Activated CD8-positive, alpha-beta memory T cell treated with anti-CD3 and anti-CD28 coated beads, Interleukin-2, amount 50 U/mL, for 1 hour (primary cell): Measurements from ENCODE around the gene NEDD9.

Experiments used
- DNase-seq: peaks from one replicate; pipeline ENCODE4 v3.0.0-alpha.2; 2020; ENCODE audit errors: extremely low read depth

The NEDD9 gene

GRCh38 chr6:11181478-11182136 lies 50.9 kb downstream of the NEDD9 start:
- no peak for DNase-seq

DNA sequence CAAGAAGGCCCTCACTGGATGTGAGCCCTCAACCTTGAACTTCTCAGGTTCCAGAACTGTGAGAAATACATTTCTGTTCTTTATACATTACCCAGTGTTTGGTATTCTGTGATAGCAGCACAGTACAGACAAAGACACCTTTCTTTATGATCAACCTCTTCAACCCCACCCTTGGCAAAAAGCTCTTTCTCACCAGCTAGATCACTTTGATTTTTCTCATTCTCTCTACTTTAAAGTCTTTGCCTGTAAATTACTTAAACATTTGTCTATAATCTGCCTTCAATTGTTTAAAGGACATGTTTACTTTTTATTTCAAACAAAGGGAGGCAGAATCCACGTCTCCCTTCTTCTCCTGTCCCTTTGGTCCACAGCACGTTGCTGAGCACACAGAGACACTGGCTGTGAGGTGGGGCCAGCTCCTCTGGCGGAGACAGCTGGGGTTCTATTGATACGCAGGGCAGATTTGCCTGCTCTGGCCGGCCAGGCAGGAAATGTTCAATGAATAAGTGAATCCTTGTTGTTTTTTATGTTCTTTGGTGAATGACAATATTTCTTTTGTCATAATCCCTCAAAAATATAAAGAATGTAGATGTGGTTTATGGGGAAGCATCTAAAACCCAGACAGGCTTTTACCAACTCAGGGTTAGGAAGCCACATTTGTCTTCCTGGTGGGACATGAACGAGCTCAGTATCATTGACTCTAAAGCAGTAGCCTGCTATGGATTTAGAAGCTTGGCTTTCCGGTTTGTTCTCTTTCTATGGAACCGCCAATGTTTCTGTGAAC lies 52.9 kb downstream of the NEDD9 start:
- DNase-seq = no peak

GRCh38 chr6:11179088-11179418 lies 53.4 kb downstream of the NEDD9 start:
- no peak for DNase-seq

DNA sequence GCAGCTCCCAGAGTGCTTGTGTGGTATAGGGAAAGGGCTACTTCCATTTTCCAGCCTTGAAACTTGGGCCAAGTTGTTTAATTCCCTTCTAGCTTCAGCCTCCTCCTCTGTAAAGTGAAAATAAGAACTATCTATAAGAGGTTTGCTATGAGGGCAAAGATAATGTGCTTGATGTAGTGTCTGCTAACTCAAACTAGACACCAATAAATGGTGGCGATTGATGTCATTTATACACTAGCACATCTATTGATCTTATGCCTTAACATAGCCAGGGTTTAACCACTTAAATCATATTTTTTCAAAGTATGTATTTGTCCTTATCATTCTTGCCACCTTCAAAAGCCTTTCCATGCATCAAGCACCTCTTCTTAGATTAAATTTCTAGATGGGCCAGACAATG lies 55.2 kb downstream of the NEDD9 start:
- no peak for DNase-seq

DNA sequence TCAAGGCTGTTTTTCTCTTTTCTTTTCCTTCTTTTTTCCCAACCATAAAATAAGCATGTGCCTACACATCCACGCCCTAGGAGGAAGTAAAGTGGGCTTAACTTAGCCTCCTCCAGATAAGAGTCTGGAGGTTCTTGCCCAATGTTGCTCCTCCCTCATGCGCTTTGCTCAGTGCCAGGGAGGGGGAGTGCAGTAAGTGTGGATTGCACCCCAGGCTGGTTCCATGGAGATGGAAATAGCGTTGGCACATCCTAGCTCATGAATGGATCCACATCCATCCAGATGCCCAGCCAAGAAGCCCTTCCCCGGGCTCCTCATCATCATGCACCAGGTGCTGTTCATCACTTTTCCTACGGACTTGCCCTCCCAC lies 58.2 kb downstream of the NEDD9 start:
- no peak for DNase-seq

DNA sequence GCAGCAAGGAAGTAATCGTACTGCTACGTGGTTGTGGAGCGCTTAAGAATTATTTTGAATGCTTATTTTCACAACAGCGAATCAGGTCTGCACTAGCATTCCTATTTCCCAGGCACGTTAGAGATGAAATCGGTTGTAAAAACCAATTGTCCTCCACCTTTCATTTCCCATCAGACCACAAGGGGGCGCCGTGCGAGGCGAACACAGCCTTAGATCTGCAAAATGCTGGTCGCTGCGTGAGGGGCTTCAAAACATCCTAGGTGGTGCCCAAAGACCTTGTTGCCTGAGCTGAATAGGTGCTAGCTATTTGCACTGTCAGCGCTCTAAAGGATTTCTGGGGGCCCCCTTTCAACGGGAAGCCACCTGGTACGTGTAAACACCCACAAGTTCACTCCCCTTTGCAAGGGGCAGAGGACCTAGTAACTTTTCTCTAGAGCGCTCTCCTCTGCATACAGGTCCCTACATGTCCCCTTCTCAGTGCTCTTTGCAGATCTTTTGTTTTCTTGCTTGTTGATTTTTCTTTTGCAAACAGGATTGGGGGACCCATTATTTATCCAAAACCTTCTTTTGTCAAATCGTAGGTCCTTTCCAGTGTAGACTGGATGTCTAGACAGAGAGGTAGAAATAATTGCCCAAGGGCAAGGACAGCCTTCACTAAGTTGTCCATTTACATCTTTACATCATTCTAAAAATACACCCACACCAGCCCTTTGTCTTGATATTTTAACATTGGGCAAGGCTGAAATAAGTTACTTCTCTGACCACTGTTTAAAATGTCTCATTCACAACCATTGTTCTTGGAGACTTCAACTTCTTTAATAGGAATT lies 59.8 kb downstream of the NEDD9 start:
- DNase-seq = peak; percentile 40

DNA sequence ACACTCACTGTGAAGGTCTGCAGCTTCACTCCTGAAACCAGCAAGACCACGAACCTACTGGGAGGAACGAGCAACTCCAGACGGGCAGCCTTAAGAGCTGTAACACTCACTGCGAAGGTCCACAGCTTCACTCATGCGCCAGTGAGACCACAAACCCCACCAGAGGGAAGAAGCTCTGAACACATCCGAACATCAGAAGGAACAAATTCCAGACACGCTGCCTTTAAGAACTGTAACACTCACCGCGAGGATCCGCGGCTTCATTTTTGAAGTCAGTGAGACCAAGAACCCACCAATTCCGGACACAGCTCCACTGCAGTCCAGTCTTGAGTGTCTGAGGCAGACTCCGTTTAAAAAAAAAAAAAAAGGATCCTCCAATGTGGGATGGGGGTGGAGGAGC lies 60.5 kb downstream of the NEDD9 start:
- DNase-seq = no peak

DNA sequence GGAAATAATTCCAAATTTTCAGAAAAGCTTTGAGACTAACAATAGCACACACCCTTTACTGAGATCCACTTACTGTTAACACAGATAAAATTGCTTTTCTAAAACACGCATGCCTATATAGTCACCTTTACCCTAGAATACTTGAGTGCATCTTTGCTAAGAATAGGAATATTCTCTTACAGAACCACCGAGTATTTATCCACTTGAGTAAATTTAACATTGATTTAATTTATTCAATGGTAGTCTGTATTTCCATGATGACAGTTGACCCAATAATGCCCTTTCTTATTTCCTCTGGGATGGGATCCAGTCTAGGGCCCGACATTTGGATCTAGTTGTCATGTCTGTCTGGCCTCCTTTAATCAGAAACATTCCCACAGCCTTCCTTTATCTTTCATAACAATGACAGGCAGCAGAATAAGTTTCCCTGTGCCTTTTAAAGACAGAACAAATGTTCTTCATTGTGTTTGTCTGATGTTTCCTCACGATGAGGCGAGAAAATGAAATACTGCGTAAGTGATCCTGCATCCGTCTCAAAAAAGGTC lies 64.3 kb downstream of the NEDD9 start:
- DNase-seq = no peak

DNA sequence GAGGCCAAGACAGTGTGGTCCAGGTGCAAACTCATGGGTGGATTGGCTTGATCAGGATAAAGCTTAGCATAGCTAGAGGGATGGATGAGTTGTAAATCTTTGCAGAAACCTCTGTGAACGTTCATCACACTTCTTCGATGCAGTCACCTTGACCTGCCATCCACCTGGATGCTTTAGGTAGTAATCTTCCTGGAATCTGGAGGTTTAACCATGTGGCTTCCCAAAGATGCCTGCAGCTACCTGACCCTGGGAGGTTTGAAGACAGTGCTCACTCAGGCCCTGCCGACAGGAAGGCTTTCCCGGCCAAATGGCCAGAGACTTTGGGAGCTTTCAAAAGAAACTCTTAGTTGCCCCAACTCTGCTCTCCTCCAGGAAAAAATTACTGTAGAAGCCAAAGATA lies 65.5 kb downstream of the NEDD9 start:
- no peak for DNase-seq

DNA sequence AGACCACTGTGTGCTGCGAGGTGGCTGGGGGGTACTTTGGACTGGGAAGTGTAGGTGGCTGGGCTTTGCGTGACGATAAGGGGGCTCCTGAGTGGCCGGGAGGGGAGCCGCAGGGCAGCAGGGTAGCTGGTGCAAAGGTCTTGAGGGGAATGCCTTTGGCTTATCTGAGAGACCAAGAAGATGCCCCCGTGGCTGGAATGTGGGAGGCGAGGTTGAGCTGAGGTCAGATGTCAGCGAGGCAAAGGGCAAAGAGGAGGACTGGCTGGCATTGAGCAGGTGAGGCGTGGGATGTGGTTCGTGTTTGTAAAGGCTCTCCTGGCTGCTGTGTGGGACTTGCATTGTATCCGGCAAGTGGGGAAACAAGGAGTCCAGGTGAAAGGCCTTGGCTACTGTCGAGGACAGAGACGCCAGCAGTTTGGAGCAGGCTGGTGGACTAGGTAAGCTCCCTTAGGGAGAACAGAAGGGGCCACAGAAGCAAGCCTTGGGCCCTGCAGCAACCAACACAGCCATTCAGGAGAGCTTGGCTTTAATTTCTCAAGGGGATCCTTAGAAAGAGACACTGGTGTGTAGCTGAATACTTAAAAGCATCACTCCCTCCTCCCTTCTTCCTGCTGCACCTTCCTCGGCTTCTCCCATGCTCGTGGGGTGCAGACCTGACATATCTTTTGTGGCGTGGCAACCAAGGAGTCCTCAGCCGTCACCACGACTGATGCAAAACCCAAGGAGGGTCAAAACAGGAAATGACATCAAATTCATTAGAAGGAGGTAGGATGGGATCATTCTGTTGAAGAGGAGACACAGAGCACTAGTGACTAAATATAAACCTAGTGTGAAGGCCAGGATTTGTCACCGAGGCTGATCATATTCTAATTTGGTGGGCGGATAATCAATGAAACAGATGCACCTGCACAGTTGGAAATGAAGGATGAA lies 67.5 kb downstream of the NEDD9 start:
- no peak for DNase-seq

DNA sequence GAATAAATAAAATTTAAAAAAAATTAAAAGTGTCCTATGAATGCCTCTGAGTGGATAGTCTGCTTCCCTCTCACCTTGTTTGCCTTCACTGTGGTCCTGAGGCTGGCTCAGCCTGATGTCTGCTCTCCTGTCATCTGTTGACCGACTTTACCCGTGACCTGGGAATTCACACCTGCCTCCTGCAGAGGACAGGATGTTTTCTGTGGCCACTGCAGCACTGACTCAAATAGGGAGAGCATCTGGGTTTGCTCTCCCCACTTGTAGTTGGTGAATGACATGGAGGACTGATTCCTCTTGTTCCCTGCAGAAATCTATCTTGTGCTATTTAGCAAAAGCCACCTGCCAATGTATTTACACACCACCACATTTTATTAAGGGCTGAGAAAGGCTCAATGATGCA lies 68.5 kb downstream of the NEDD9 start:
- no peak for DNase-seq

- no peak for DNase-seq
These were observed 70.2 kb downstream of the NEDD9 start for GRCh38 chr6:11162262-11162661.

- DNase-seq = no peak
These were observed 71.2 kb downstream of the NEDD9 start for GRCh38 chr6:11161031-11161956.

- DNase-seq = no peak
These were observed 72.3 kb downstream of the NEDD9 start for GRCh38 chr6:11160199-11160598.

- no peak for DNase-seq
These were observed 76.9 kb downstream of the NEDD9 start for GRCh38 chr6:11155589-11155988.

GRCh38 chr6:11153447-11153846 lies 79.0 kb downstream of the NEDD9 start:
- no peak for DNase-seq

GRCh38 chr6:11152581-11152980 lies 79.9 kb downstream of the NEDD9 start:
- DNase-seq = no peak

DNA sequence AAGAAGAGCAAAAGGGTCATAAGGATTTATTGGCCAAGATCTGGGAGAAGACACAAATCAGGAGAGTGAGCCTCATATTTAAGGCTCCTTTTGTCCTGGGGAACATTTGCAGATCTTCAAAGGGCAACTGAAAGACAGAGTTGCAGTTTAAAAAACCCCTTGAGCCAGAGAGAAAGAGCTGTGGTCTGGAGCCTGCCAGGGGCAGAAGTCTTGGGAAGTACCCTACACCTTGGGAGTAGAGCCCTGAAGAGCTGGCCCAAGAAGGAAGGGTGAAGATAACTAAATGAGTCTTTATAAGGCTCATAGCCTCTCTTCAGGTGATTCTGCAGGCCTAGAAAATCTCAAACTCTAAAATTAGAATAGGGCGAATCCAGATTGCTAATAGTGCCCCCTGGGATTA lies 81.0 kb downstream of the NEDD9 start:
- no peak for DNase-seq

- DNase-seq = no peak
These were observed 82.9 kb downstream of the NEDD9 start for GRCh38 chr6:11149551-11149950.

- no peak for DNase-seq
These were observed 86.2 kb downstream of the NEDD9 start for GRCh38 chr6:11146117-11146826.
